ENCODE results near the gene NOL8.

Gene NOL8

GRCh38 chr9:92279302-92279701 lies 45.8 kb downstream of the NOL8 start:
- no peak for TF ChIP-seq CTCF (IDR thresholded peaks at IDR 0.05; ENCODE audit: low read depth, low read length)
- no peak for DNase-seq
- Histone ChIP-seq H3K27me3 (ENCODE audit: insufficient read depth, low read depth, severe bottlenecking) (no peaks in the 10 kb centered on the region), H3K36me3 (peaks cover 85% of the 10 kb centered on the region), H3K9me3 (ENCODE audit: severe bottlenecking) (no peaks in the 10 kb centered on the region), H3K27ac (no peak overlapping the region), H3K4me3 (ENCODE audit: low read depth, low read length) (no peak overlapping the region)

GRCh38 chr9:92278110-92278509 lies 47.0 kb downstream of the NOL8 start:
- Histone ChIP-seq H3K4me3 (ENCODE audit: low read depth, low read length) (no peak overlapping the region), H3K27ac (no peak overlapping the region), H3K36me3 (peaks cover 83% of the 10 kb centered on the region), H3K9me3 (ENCODE audit: severe bottlenecking) (no peaks in the 10 kb centered on the region), H3K27me3 (ENCODE audit: insufficient read depth, low read depth, severe bottlenecking) (no peaks in the 10 kb centered on the region)
- DNase-seq = no peak
- no peak for TF ChIP-seq CTCF (IDR thresholded peaks at IDR 0.05; ENCODE audit: low read depth, low read length)

GRCh38 chr9:92276331-92277032 lies 48.7 kb downstream of the NOL8 start:
- peaks cover 91% of the 10 kb centered on the region for H3K36me3 ChIP-seq
- no peak overlapping the region for H3K27ac ChIP-seq
- H3K9me3 ChIP-seq (ENCODE audit: severe bottlenecking) = no peaks in the 10 kb centered on the region
- no peaks in the 10 kb centered on the region for H3K27me3 ChIP-seq (ENCODE audit: insufficient read depth, low read depth, severe bottlenecking)
- TF ChIP-seq CTCF (IDR thresholded peaks at IDR 0.05; ENCODE audit: low read depth, low read length) = no peak
- H3K4me3 ChIP-seq (ENCODE audit: low read depth, low read length) = no peak overlapping the region
- DNase-seq = no peak

- H3K9me3 ChIP-seq (ENCODE audit: severe bottlenecking) = no peaks in the 10 kb centered on the region
- H3K4me3 ChIP-seq (ENCODE audit: low read depth, low read length) = no peak overlapping the region
- no peaks in the 10 kb centered on the region for H3K27me3 ChIP-seq (ENCODE audit: insufficient read depth, low read depth, severe bottlenecking)
- TF ChIP-seq CTCF (IDR thresholded peaks at IDR 0.05; ENCODE audit: low read depth, low read length) = no peak
- peaks cover 94% of the 10 kb centered on the region for H3K36me3 ChIP-seq
- DNase-seq = no peak
- no peak overlapping the region for H3K27ac ChIP-seq
Measured at GRCh38 chr9:92275541-92275940, 49.6 kb downstream of the NOL8 start.

GRCh38 chr9:92270511-92270910 lies 54.6 kb downstream of the NOL8 start:
- Histone ChIP-seq H3K27me3 (ENCODE audit: insufficient read depth, low read depth, severe bottlenecking) (no peaks in the 10 kb centered on the region), H3K9me3 (ENCODE audit: severe bottlenecking) (no peaks in the 10 kb centered on the region), H3K4me3 (ENCODE audit: low read depth, low read length) (no peak overlapping the region), H3K36me3 (peaks cover 94% of the 10 kb centered on the region), H3K27ac (no peak overlapping the region)
- no peak for TF ChIP-seq CTCF (IDR thresholded peaks at IDR 0.05; ENCODE audit: low read depth, low read length)
- DNase-seq = no peak

GRCh38 chr9:92266486-92266885 lies 58.7 kb downstream of the NOL8 start:
- Histone ChIP-seq H3K36me3 (peaks cover 98% of the 10 kb centered on the region), H3K9me3 (ENCODE audit: severe bottlenecking) (no peaks in the 10 kb centered on the region), H3K27ac (peak overlapping the region; percentile 78), H3K4me3 (ENCODE audit: low read depth, low read length) (no peak overlapping the region), H3K27me3 (ENCODE audit: insufficient read depth, low read depth, severe bottlenecking) (no peaks in the 10 kb centered on the region)
- DNase-seq = peak; percentile 78
- no peak for TF ChIP-seq CTCF (IDR thresholded peaks at IDR 0.05; ENCODE audit: low read depth, low read length)

Measured in WERI-Rb-1 (cell line).